Dendritic cell treated with granulocyte-macrophage colony-stimulating factor and Interleukin-4, amounts not matched to agents 40 ng/mL and 50 ng/mL, for 4 days (primary cell): ENCODE results near the gene ARID3C.
A peak's percentile ranks its signal among the peaks of the same experiment; 100 is the strongest.

ENCODE experiments used
- H3K27ac Mint-ChIP-seq: one replicate; pipeline ENCODE4 v1.8.0; 2022; ENCODE audit warnings: mild to moderate bottlenecking, mixed read lengths
- H3K27me3 Mint-ChIP-seq: one replicate; pipeline ENCODE4 v1.8.0; 2022; ENCODE audit warnings: mild to moderate bottlenecking, mixed read lengths
- H3K36me3 Mint-ChIP-seq: one replicate; pipeline ENCODE4 v1.8.0; 2022; ENCODE audit warnings: low read depth, mixed read lengths
- H3K4me1 Mint-ChIP-seq: one replicate; pipeline ENCODE4 v1.8.0; 2022; ENCODE audit warnings: low read depth, mixed read lengths
- H3K4me3 Mint-ChIP-seq: one replicate; pipeline ENCODE4 v1.8.0; 2022; ENCODE audit warnings: mild to moderate bottlenecking, moderate library complexity, mixed read lengths
- H3K9me3 Mint-ChIP-seq: one replicate; pipeline ENCODE4 v1.8.0; 2022; ENCODE audit warnings: mixed read lengths
- intact Hi-C: fragments of 100-400 bp; cut with micrococcal nuclease; formaldehyde crosslinking; loops from one replicate; pipeline ENCODE4 v1.15.0; 2022

Gene ARID3C

GRCh38 chr9:34628656-34629490 is at the start of gene ARID3C:
TSS of gene ARID3C (minus strand) at chr9:34629066. CDS start at chr9:34628014, 1,052 bp downstream.
- H3K27me3 Mint-ChIP-seq: peaks cover 85% of the 10 kb centered on the region
- no peaks in the 10 kb centered on the region for H3K9me3 Mint-ChIP-seq
- no peak within 1 kb of the TSS for H3K27ac Mint-ChIP-seq
- H3K36me3 Mint-ChIP-seq: no peaks in the 10 kb centered on the region
- H3K4me1 Mint-ChIP-seq: peaks cover 17% of the 10 kb centered on the region
- intact Hi-C loops: no loop called here
- peak within 1 kb of the TSS; percentile 65 for H3K4me3 Mint-ChIP-seq

GRCh38 chr9:34675869-34676268 is 47.0 kb upstream of the ARID3C start:
- H3K9me3 Mint-ChIP-seq: no peaks in the 10 kb centered on the region
- H3K36me3 Mint-ChIP-seq: no peaks in the 10 kb centered on the region
- intact Hi-C loops: loop anchor here (1.0 kb wide), 1 partner anchor 26 kb away; no protein-coding TSS in a partner anchor
- no peaks in the 10 kb centered on the region for H3K4me1 Mint-ChIP-seq
- no peak overlapping the region for H3K4me3 Mint-ChIP-seq
- H3K27ac Mint-ChIP-seq: no peak overlapping the region
- H3K27me3 Mint-ChIP-seq: no peaks in the 10 kb centered on the region

- Mint-ChIP-seq H3K4me3 (no peak overlapping the region), H3K36me3 (no peaks in the 10 kb centered on the region), H3K27me3 (no peaks in the 10 kb centered on the region), H3K9me3 (no peaks in the 10 kb centered on the region), H3K4me1 (no peaks in the 10 kb centered on the region), H3K27ac (no peak overlapping the region)
- intact Hi-C loops: loop anchor here (1.0 kb wide), 1 partner anchor 27 kb away; no protein-coding TSS in a partner anchor
Measured at GRCh38 chr9:34675048-34675714, 46.3 kb upstream of the ARID3C start.

GRCh38 chr9:34674440-34674839 is 45.6 kb upstream of the ARID3C start:
- Mint-ChIP-seq H3K4me3 (no peak overlapping the region), H3K27ac (no peak overlapping the region), H3K9me3 (peaks cover 3% of the 10 kb centered on the region), H3K27me3 (no peaks in the 10 kb centered on the region), H3K36me3 (peaks cover 2% of the 10 kb centered on the region), H3K4me1 (no peaks in the 10 kb centered on the region)
- intact Hi-C loops: no loop called here

GRCh38 chr9:34671307-34671706 is 42.4 kb upstream of the ARID3C start:
- no peak overlapping the region for H3K27ac Mint-ChIP-seq
- intact Hi-C loops: no loop called here
- no peaks in the 10 kb centered on the region for H3K27me3 Mint-ChIP-seq
- H3K36me3 Mint-ChIP-seq: peaks cover 10% of the 10 kb centered on the region
- peaks cover 16% of the 10 kb centered on the region for H3K4me1 Mint-ChIP-seq
- H3K9me3 Mint-ChIP-seq: peaks cover 11% of the 10 kb centered on the region
- no peak overlapping the region for H3K4me3 Mint-ChIP-seq

- Mint-ChIP-seq H3K4me3 (no peak overlapping the region), H3K27ac (no peak overlapping the region), H3K27me3 (no peaks in the 10 kb centered on the region), H3K36me3 (peaks cover 10% of the 10 kb centered on the region), H3K4me1 (peaks cover 20% of the 10 kb centered on the region), H3K9me3 (peaks cover 11% of the 10 kb centered on the region)
- intact Hi-C loops: loop anchor here (5.0 kb wide), 1 partner anchor 402 kb away; the partner anchor contains the start of gene VCP
Measured at GRCh38 chr9:34669809-34670562, 41.1 kb upstream of the ARID3C start.

- Mint-ChIP-seq H3K27ac (peak overlapping the region; percentile 91), H3K36me3 (peaks cover 10% of the 10 kb centered on the region), H3K4me3 (peak overlapping the region; percentile 81), H3K9me3 (peaks cover 11% of the 10 kb centered on the region), H3K4me1 (peaks cover 35% of the 10 kb centered on the region), H3K27me3 (no peaks in the 10 kb centered on the region)
- intact Hi-C loops: loop anchor here (1.0 to 5.0 kb wide), 2 partner anchors 28 to 407 kb away; partner anchors contain the start of genes SIGMAR1 and VCP
Measured at GRCh38 chr9:34665381-34666250, 36.8 kb upstream of the ARID3C start.

GRCh38 chr9:34665067-34665380 is 36.2 kb upstream of the ARID3C start:
- peak overlapping the region; percentile 91 for H3K27ac Mint-ChIP-seq
- H3K27me3 Mint-ChIP-seq: no peaks in the 10 kb centered on the region
- H3K4me3 Mint-ChIP-seq: peak overlapping the region; percentile 81
- intact Hi-C loops: loop anchor here (1.0 to 5.0 kb wide), 2 partner anchors 28 to 407 kb away; partner anchors contain the start of genes SIGMAR1 and VCP
- peaks cover 35% of the 10 kb centered on the region for H3K4me1 Mint-ChIP-seq
- peaks cover 10% of the 10 kb centered on the region for H3K36me3 Mint-ChIP-seq
- H3K9me3 Mint-ChIP-seq: peaks cover 11% of the 10 kb centered on the region

- H3K4me3 Mint-ChIP-seq: peak overlapping the region; percentile 81
- peak overlapping the region; percentile 91 for H3K27ac Mint-ChIP-seq
- H3K27me3 Mint-ChIP-seq: no peaks in the 10 kb centered on the region
- H3K9me3 Mint-ChIP-seq: peaks cover 8% of the 10 kb centered on the region
- H3K4me1 Mint-ChIP-seq: peaks cover 35% of the 10 kb centered on the region
- intact Hi-C loops: loop anchor here (1.0 to 5.0 kb wide), 3 partner anchors 17 to 408 kb away; partner anchors contain the start of genes SIGMAR1 and VCP
- H3K36me3 Mint-ChIP-seq: peaks cover 9% of the 10 kb centered on the region
Measured at GRCh38 chr9:34664281-34665066, 35.6 kb upstream of the ARID3C start.

GRCh38 chr9:34663303-34663605 is 34.4 kb upstream of the ARID3C start:
- no peak overlapping the region for H3K27ac Mint-ChIP-seq
- H3K4me1 Mint-ChIP-seq: peaks cover 35% of the 10 kb centered on the region
- H3K27me3 Mint-ChIP-seq: no peaks in the 10 kb centered on the region
- intact Hi-C loops: no loop called here
- no peaks in the 10 kb centered on the region for H3K36me3 Mint-ChIP-seq
- H3K9me3 Mint-ChIP-seq: no peaks in the 10 kb centered on the region
- H3K4me3 Mint-ChIP-seq: no peak overlapping the region

GRCh38 chr9:34662526-34663302 is 33.8 kb upstream of the ARID3C start, which contains the start of gene CCL27:
TSS of gene CCL27 (minus strand) at chr9:34662657. CDS start at chr9:34662633, 24 bp downstream.
- no peak within 1 kb of the TSS for H3K4me3 Mint-ChIP-seq
- no peaks in the 10 kb centered on the region for H3K9me3 Mint-ChIP-seq
- intact Hi-C loops: no loop called here
- no peaks in the 10 kb centered on the region for H3K36me3 Mint-ChIP-seq
- no peak within 1 kb of the TSS for H3K27ac Mint-ChIP-seq
- no peaks in the 10 kb centered on the region for H3K27me3 Mint-ChIP-seq
- peaks cover 32% of the 10 kb centered on the region for H3K4me1 Mint-ChIP-seq
